GM12878 (cell line): ENCODE results near the gene TNK2. TPM values are rescaled to one million over a fixed set of nuclear protein-coding genes. Genes with fewer than 3 reads are reported as not detected.

ENCODE experiments used
- ATAC-seq: fragments of 200-7000 bp; cut with Tn5 transposase; 3 replicates; pipeline ENCODE4 v1.9.1; 2020; ENCODE audit warnings: mild to moderate bottlenecking, moderate library complexity
- BruUV-seq: library from RNA; stranded (reverse); fragments of 400-500 nt; replicated peaks from 2 replicates; lab custom pipeline; 2021; lab: Mats Ljungman, UMichigan
- CTCF ChIA-PET: fragments of 300-600 bp; sonication (Branson Sonifier 250); formaldehyde crosslinking; extraction: SDS; loops from one replicate; lab custom pipeline; 2021; ENCODE audit warnings: inconsistent platforms; lab: Yijun Ruan, JAX
- POLR2A ChIA-PET: fragments of 350-600 bp; formaldehyde crosslinking; extraction: SDS; loops from one replicate; lab custom pipeline; 2021; ENCODE audit warnings: inconsistent platforms; lab: Charles Lee
- RAD21 ChIA-PET: fragments of 300-600 bp; sonication (Branson Sonifier 250); formaldehyde crosslinking; loops from one replicate; lab custom pipeline; 2023; ENCODE audit warnings: antibody characterized with exemption; ENCODE audit not compliant: unreplicated experiment; lab: Charles Lee
- SMC1A ChIA-PET: fragments of 300-600 bp; sonication (Branson Sonifier 250); formaldehyde crosslinking; loops from one replicate; lab custom pipeline; 2023; ENCODE audit not compliant: unreplicated experiment, uncharacterized antibody; lab: Charles Lee
- DNase-seq: peaks from one replicate; pipeline ENCODE4 v3.0.0-alpha.2; 2011; ENCODE audit warnings: low read depth, low spot score
- FAIRE-seq: peaks from 3 replicates; lab custom pipeline; 2011; peaks lifted over from hg19 to GRCh38; lab: Jason Lieb, UNC
- H2AFZ ChIP-seq: 2 replicates; pipeline ENCODE4 v1.6.0; 2011; ENCODE audit warnings: low read depth, low read length, control low read depth; ENCODE audit not compliant: control insufficient read depth
- H3K27ac ChIP-seq: 2 replicates; pipeline ENCODE4 v1.5.1; 2011; ENCODE audit warnings: control low read depth; ENCODE audit not compliant: control insufficient read depth, insufficient read depth
- H3K27me3 ChIP-seq, 2 experiments: replicated peaks in 1 of 2; 2 replicates each; pipeline versions ENCODE4 v1.6.0 to v1.6.1; 2011; ENCODE audit warnings: low read length in 1 of 2; ENCODE audit not compliant: control insufficient read depth in 2 of 2, insufficient read depth in 2 of 2
- H3K36me3 ChIP-seq, 2 experiments: 2 replicates each; pipeline ENCODE4 v1.5.1; 2011; ENCODE audit warnings: low read length in 1 of 2; ENCODE audit not compliant: control insufficient read depth in 2 of 2, insufficient read depth in 2 of 2
- H3K4me1 ChIP-seq: 2 replicates; pipeline ENCODE4 v1.6.1; 2011; ENCODE audit warnings: mild to moderate bottlenecking, low read length, moderate library complexity, mixed read lengths; ENCODE audit not compliant: control insufficient read depth, insufficient read depth
- H3K4me2 ChIP-seq: 2 replicates; pipeline ENCODE4 v1.6.0; 2011; ENCODE audit warnings: control low read depth; ENCODE audit not compliant: control insufficient read depth, insufficient read depth
- H3K4me3 ChIP-seq: fragments of 200-600 bp; sonication (generic); 2 replicates; pipeline ENCODE4 v1.5.1; 2016
- H3K79me2 ChIP-seq: 2 replicates; pipeline ENCODE4 v1.6.0; 2011; ENCODE audit warnings: low read length; ENCODE audit not compliant: control insufficient read depth, insufficient read depth
- H3K9ac ChIP-seq: 2 replicates; pipeline ENCODE4 v1.8.0; 2011; ENCODE audit warnings: low read length, control low read depth, mixed read lengths; ENCODE audit not compliant: control insufficient read depth, insufficient read depth
- H3K9me3 ChIP-seq: replicated peaks from 3 replicates; pipeline ENCODE4 v1.5.1; 2011; ENCODE audit warnings: mild to moderate bottlenecking, low read length; ENCODE audit not compliant: control insufficient read depth, insufficient read depth
- H4K20me1 ChIP-seq: 2 replicates; pipeline ENCODE4 v1.6.0; 2011; ENCODE audit not compliant: control insufficient read depth, insufficient read depth
- BACH1 ChIP-seq: fragments of 450-650 bp; IDR thresholded peaks from 2 replicates; pipeline ENCODE4 v1.6.1; 2017; ENCODE audit warnings: mild to moderate bottlenecking, borderline replicate concordance
- DPF2 ChIP-seq: fragments of 450-650 bp; IDR thresholded peaks from 2 replicates; pipeline ENCODE4 v1.6.1; 2017; ENCODE audit warnings: mild to moderate bottlenecking
- FOS ChIP-seq: IDR thresholded peaks from 3 replicates; pipeline ENCODE4 v1.6.1; 2011; ENCODE audit warnings: borderline replicate concordance; ENCODE audit not compliant: insufficient read length; ENCODE audit errors: extremely low read depth
- IRF4 ChIP-seq: IDR thresholded peaks from 2 replicates; pipeline ENCODE4 v1.6.1; 2011; ENCODE audit warnings: low read depth, low read length
- MEF2B ChIP-seq: fragments of 450-650 bp; IDR thresholded peaks from 2 replicates; pipeline ENCODE4 v1.6.1; 2018; ENCODE audit warnings: mild to moderate bottlenecking, moderate library complexity; ENCODE audit not compliant: partially characterized antibody, poor library complexity, severe bottlenecking
- SMARCA5 ChIP-seq: fragments of 450-650 bp; IDR thresholded peaks from 2 replicates; pipeline ENCODE4 v1.6.1; 2017; ENCODE audit warnings: mild to moderate bottlenecking
- WGBS: methylation state at CpG from one replicate; pipeline ENCODE4 v1.1.6; 2016; ENCODE audit warnings: low lambda C conversion rate; ENCODE audit not compliant: insufficient replicate concordance, insufficient coverage; ENCODE audit errors: missing lambda C conversion rate; 5-methylcytosine and 5-hydroxymethylcytosine counted together
- in situ Hi-C: fragments of 300-500 bp; cut with MboI; formaldehyde crosslinking; loops from 9 replicates; pipeline ENCODE4 v1.14.3; 2018; ENCODE audit warnings: mixed read lengths
- intact Hi-C: fragments of 100-400 bp; cut with micrococcal nuclease; formaldehyde crosslinking; loops from one replicate; pipeline ENCODE4 v1.14.2; 2022; ENCODE audit not compliant: unreplicated experiment
- polyA plus RNA-seq, 11 experiments: library from polyadenylated mRNA; depleted of rRNA in 4 of 11; unstranded in 6 of 11; stranded (reverse) in 5 of 11; fragments of >200 nt; fragmentation: Nextera tagmentation in 4 of 11; fragmentation: Illumina TruSeq in 1 of 11; extraction: Ambion mirVana in 4 of 11; extraction: Trizol in 1 of 11; gene quantifications; 1 replicate in 1 of 11; 2 replicates in 10 of 11; pipeline versions ENCODE4 v1.2.1 to v1.2.3, GENCODE V29; 2011 to 2016; ENCODE audit warnings: inconsistent platforms in 2 of 11, missing spikeins in 2 of 11, low read depth in 1 of 11
- total RNA-seq, 4 experiments: library from RNA; depleted of rRNA in 3 of 4; stranded (reverse); fragments of >200 nt in 3 of 4; fragmentation: Illumina TruSeq in 1 of 4; extraction: Trizol in 1 of 4; gene quantifications; 2 replicates each; pipeline versions ENCODE4 v1.2.1 to v1.2.3, GENCODE V29; 2013 to 2021
- TF ChIP-seq, protein P1 (sequence below): IDR thresholded peaks from 2 replicates; pipeline ENCODE4 v1.6.1; 2012; ENCODE audit warnings: low read length, inconsistent platforms
- TF ChIP-seq, protein P2 (sequence below): fragments of 450-650 bp; IDR thresholded peaks from 2 replicates; pipeline ENCODE4 v1.6.1; 2017; ENCODE audit warnings: antibody characterized with exemption, mild to moderate bottlenecking, moderate library complexity
- TF ChIP-seq, protein P3 (sequence below): IDR thresholded peaks from 2 replicates; pipeline ENCODE4 v1.6.1; 2011; ENCODE audit warnings: low read depth, low read length, improper control_type of control experiment, borderline replicate concordance
- TF ChIP-seq, protein P4 (sequence below): fragments of 450-650 bp; IDR thresholded peaks from 2 replicates; pipeline ENCODE4 v1.6.1; 2017; ENCODE audit warnings: mild to moderate bottlenecking, moderate library complexity
- TF ChIP-seq, protein P5 (sequence below): fragments of 450-650 bp; IDR thresholded peaks from 2 replicates; pipeline ENCODE4 v1.6.1; 2016; ENCODE audit warnings: mild to moderate bottlenecking

TNK2 gene
- total and polyA plus RNA-seq, 10 of the 15 experiments (the other 5 are each of a cell fraction or from before 2014, with no cell fraction given) = 0.13 to 47.8 (median 10.8) TPM

DNA sequence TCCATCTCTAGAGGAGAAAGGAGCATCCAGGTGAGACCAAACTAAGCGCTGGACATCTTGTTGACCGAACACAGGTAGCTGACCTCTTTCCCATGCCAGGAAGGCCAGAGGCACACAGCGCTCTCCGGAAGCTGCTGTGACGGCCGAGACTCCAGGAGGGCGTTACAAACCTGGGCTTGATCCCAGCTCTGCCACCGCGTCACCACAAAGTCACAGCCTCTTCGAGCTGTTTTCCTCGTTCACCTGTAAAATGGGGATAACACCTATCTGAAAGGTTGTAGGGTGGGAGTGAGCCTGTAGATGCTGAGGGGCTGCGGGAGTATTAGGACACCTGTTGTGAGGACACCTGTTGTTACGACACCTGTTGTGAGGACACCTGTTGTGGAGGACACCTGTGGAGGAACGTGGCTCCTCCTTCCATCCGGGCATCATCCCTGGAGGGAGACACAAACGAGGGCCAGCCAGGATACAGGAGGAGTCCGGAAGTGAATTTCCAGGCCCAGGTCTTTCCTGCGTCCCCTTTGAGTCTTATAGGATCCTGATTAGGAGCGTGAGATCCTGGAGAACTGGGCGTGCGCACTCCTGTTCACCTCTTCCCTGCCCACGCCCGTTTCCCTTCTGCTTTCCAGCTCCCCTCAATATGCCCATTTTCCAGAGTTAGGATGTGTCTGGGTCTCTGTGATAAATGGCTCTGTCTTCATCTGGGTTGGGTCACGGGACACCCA is 94.3 kb downstream of the TNK2 start:
- H4K20me1 ChIP-seq = no peaks in the 10 kb centered on the region
- H3K79me2 ChIP-seq = no peaks in the 10 kb centered on the region
- H3K36me3 ChIP-seq = no peaks in the 10 kb centered on the region
- intact Hi-C loops = no loop called here
- in situ Hi-C loops = loop anchor here (10.0 kb wide), 1 partner anchor 59 kb away; no protein-coding TSS in a partner anchor
- BruUV-seq = no TSS peak
- DNase-seq = no peak
- no peaks in the 10 kb centered on the region; a peak in 1 of 4 replicates for H3K27me3 ChIP-seq
- no peak overlapping the region for H2AFZ ChIP-seq
- FAIRE-seq = no peak
- ATAC-seq = no peak
- ChIA-PET RAD21 (no interaction called here), POLR2A (no interaction called here), SMC1A (no interaction called here), CTCF (no interaction called here)
- no peak overlapping the region for H3K9ac ChIP-seq
- H3K4me1 ChIP-seq = no peaks in the 10 kb centered on the region
- no peak overlapping the region for H3K4me3 ChIP-seq
- H3K9me3 ChIP-seq = no peaks in the 10 kb centered on the region
- H3K27ac ChIP-seq = no peak overlapping the region
- TF ChIP-seq FOS (no peak), SMARCA5 (no peak), BACH1 (no peak), DPF2 (no peak), MEF2B (no peak), IRF4 (no peak)
- TF ChIP-seq, protein P1, sequence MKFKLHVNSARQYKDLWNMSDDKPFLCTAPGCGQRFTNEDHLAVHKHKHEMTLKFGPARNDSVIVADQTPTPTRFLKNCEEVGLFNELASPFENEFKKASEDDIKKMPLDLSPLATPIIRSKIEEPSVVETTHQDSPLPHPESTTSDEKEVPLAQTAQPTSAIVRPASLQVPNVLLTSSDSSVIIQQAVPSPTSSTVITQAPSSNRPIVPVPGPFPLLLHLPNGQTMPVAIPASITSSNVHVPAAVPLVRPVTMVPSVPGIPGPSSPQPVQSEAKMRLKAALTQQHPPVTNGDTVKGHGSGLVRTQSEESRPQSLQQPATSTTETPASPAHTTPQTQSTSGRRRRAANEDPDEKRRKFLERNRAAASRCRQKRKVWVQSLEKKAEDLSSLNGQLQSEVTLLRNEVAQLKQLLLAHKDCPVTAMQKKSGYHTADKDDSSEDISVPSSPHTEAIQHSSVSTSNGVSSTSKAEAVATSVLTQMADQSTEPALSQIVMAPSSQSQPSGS = no peak
- TF ChIP-seq, protein P2, sequence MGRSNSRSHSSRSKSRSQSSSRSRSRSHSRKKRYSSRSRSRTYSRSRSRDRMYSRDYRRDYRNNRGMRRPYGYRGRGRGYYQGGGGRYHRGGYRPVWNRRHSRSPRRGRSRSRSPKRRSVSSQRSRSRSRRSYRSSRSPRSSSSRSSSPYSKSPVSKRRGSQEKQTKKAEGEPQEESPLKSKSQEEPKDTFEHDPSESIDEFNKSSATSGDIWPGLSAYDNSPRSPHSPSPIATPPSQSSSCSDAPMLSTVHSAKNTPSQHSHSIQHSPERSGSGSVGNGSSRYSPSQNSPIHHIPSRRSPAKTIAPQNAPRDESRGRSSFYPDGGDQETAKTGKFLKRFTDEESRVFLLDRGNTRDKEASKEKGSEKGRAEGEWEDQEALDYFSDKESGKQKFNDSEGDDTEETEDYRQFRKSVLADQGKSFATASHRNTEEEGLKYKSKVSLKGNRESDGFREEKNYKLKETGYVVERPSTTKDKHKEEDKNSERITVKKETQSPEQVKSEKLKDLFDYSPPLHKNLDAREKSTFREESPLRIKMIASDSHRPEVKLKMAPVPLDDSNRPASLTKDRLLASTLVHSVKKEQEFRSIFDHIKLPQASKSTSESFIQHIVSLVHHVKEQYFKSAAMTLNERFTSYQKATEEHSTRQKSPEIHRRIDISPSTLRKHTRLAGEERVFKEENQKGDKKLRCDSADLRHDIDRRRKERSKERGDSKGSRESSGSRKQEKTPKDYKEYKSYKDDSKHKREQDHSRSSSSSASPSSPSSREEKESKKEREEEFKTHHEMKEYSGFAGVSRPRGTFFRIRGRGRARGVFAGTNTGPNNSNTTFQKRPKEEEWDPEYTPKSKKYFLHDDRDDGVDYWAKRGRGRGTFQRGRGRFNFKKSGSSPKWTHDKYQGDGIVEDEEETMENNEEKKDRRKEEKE = no peak
- TF ChIP-seq, protein P3, sequence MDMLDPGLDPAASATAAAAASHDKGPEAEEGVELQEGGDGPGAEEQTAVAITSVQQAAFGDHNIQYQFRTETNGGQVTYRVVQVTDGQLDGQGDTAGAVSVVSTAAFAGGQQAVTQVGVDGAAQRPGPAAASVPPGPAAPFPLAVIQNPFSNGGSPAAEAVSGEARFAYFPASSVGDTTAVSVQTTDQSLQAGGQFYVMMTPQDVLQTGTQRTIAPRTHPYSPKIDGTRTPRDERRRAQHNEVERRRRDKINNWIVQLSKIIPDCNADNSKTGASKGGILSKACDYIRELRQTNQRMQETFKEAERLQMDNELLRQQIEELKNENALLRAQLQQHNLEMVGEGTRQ = no peak
- TF ChIP-seq, protein P4, sequence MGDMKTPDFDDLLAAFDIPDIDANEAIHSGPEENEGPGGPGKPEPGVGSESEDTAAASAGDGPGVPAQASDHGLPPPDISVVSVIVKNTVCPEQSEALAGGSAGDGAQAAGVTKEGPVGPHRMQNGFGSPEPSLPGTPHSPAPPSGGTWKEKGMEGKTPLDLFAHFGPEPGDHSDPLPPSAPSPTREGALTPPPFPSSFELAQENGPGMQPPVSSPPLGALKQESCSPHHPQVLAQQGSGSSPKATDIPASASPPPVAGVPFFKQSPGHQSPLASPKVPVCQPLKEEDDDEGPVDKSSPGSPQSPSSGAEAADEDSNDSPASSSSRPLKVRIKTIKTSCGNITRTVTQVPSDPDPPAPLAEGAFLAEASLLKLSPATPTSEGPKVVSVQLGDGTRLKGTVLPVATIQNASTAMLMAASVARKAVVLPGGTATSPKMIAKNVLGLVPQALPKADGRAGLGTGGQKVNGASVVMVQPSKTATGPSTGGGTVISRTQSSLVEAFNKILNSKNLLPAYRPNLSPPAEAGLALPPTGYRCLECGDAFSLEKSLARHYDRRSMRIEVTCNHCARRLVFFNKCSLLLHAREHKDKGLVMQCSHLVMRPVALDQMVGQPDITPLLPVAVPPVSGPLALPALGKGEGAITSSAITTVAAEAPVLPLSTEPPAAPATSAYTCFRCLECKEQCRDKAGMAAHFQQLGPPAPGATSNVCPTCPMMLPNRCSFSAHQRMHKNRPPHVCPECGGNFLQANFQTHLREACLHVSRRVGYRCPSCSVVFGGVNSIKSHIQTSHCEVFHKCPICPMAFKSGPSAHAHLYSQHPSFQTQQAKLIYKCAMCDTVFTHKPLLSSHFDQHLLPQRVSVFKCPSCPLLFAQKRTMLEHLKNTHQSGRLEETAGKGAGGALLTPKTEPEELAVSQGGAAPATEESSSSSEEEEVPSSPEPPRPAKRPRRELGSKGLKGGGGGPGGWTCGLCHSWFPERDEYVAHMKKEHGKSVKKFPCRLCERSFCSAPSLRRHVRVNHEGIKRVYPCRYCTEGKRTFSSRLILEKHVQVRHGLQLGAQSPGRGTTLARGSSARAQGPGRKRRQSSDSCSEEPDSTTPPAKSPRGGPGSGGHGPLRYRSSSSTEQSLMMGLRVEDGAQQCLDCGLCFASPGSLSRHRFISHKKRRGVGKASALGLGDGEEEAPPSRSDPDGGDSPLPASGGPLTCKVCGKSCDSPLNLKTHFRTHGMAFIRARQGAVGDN = no peak
- TF ChIP-seq, protein P5, sequence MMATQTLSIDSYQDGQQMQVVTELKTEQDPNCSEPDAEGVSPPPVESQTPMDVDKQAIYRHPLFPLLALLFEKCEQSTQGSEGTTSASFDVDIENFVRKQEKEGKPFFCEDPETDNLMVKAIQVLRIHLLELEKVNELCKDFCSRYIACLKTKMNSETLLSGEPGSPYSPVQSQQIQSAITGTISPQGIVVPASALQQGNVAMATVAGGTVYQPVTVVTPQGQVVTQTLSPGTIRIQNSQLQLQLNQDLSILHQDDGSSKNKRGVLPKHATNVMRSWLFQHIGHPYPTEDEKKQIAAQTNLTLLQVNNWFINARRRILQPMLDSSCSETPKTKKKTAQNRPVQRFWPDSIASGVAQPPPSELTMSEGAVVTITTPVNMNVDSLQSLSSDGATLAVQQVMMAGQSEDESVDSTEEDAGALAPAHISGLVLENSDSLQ = no peak
- WGBS = 59% methylated on average over 24 of the region's 24 CpGs
- H3K4me2 ChIP-seq = no peak overlapping the region
